NB4 (cell line): ENCODE data around the gene AK9.
"Not testable (repeated sequence)": the region's sequence is repeated elsewhere in the genome, so short reads cannot be mapped to it uniquely, and the experiment has no call there.

Experiments used
- DNase-seq: peaks from one replicate; pipeline ENCODE4 v3.0.0; 2010; ENCODE audit warnings: low read depth
- H3K4me3 ChIP-seq: one replicate; pipeline ENCODE4 v1.5.1; 2011; ENCODE audit warnings: mild to moderate bottlenecking, low read depth, low read length, moderate library complexity
- MYC ChIP-seq: IDR thresholded peaks from 2 replicates; pipeline ENCODE4 v1.6.1; 2011; ENCODE audit warnings: low read depth, low read length
- POLR2A ChIP-seq: IDR thresholded peaks from 2 replicates; pipeline ENCODE4 v1.6.1; 2011; ENCODE audit warnings: mild to moderate bottlenecking; ENCODE audit not compliant: insufficient read length; ENCODE audit errors: extremely low read depth
- TF ChIP-seq, protein P1 (sequence below): IDR thresholded peaks from one replicate; pipeline ENCODE4 v1.5.1; 2012; ENCODE audit warnings: low read depth, low read length
- TF ChIP-seq, protein P2 (sequence below): IDR thresholded peaks from 2 replicates; pipeline ENCODE4 v1.6.1; 2011; ENCODE audit warnings: low read depth, low read length

Gene AK9

DNA sequence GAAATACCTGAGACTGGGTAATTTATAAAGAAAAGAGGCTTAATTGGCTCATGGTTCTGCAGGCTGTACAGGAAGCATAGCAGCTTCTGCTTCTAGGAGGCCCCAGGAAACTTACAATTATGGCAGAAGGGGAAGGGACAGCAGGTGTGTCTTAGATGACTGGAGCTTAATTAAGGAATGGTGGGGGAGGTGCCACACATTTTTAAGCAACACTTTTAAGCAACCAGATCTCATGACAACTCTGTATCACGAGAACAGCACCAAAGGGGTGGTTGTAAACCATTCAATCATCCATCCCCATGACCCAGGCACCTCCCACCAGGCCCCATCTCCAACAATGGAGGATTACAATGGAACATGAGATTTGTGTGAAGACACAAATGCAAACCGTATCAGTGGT is 27.0 kb upstream of the AK9 start:
- TF ChIP-seq, protein P1, sequence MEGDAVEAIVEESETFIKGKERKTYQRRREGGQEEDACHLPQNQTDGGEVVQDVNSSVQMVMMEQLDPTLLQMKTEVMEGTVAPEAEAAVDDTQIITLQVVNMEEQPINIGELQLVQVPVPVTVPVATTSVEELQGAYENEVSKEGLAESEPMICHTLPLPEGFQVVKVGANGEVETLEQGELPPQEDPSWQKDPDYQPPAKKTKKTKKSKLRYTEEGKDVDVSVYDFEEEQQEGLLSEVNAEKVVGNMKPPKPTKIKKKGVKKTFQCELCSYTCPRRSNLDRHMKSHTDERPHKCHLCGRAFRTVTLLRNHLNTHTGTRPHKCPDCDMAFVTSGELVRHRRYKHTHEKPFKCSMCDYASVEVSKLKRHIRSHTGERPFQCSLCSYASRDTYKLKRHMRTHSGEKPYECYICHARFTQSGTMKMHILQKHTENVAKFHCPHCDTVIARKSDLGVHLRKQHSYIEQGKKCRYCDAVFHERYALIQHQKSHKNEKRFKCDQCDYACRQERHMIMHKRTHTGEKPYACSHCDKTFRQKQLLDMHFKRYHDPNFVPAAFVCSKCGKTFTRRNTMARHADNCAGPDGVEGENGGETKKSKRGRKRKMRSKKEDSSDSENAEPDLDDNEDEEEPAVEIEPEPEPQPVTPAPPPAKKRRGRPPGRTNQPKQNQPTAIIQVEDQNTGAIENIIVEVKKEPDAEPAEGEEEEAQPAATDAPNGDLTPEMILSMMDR = no peak
- TF ChIP-seq, protein P2, sequence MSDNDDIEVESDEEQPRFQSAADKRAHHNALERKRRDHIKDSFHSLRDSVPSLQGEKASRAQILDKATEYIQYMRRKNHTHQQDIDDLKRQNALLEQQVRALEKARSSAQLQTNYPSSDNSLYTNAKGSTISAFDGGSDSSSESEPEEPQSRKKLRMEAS = no peak
- TF ChIP-seq POLR2A (no peak), MYC (no peak)

DNA sequence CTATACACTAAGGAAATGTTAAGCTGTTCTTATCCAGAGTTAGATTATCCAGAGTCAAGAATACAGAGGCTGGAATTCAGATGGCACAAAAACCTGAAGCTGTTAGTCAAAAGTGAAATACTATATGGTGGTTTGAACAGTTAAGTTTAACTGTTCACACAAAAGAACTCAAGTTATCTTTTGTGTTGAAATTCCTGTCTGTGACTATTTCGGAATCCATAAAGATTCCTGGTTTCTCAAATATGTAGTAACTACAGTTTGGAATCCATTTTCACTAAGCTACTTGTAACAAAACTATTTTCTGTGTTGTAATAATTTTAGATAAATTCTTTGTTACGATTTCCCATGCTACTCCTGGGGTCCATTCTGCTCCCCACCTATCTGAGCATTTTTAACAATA is 24.6 kb upstream of the AK9 start:
- no peak overlapping the region for H3K4me3 ChIP-seq
- TF ChIP-seq MYC = no peak
- TF ChIP-seq, protein P1 = no peak
- TF ChIP-seq, protein P2 = no peak
- TF ChIP-seq POLR2A = no peak
- no peak for DNase-seq

More for the DNA sequence above, 27.0 kb upstream of the AK9 start:
- DNase-seq = no peak
- H3K4me3 ChIP-seq = no peak overlapping the region

DNA sequence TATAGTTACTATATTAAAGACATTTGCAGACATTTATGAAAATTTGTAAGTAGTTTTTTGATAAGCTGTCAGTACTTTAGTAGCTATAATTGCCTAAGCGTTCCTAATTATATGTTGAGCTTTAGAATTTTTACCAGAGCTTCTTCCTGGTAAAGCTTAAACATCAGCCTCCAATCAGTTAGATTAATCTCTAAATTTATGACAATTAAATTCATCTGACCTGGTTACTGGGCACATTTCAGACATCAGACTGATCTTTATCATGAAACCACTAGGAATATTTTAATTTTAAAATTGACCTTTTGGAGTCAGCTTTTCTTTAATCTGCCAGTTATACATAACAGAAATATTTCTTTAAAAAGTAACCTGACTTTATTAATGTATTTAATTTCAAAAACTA is 23.6 kb upstream of the AK9 start:
- TF ChIP-seq POLR2A (no peak), MYC (no peak)
- TF ChIP-seq, protein P1 = no peak
- TF ChIP-seq, protein P2 = no peak
- DNase-seq = no peak

DNA sequence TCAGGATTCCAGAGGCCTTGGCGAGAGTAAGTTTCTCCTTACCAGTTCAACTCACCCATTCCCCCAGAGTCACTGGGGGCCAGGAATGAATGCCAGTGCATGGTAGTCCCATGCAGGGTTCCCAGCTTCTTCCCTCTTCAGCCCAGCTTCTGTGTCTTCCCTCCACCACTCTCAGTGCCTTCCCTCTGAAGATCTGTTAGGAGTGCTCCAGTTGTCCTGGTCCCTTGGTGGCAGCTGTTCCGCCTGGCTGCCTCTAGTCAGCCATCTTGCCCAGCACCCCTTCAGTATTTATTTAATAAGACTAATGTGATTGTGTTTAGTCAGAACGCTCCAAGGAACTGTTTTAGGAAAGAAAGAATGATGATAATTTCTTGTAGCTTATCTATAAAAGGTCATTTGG is 23.2 kb upstream of the AK9 start:
- TF ChIP-seq, protein P1 = no peak
- no peak for TF ChIP-seq POLR2A
- no peak for TF ChIP-seq MYC
- TF ChIP-seq, protein P2 = no peak
- no peak overlapping the region for H3K4me3 ChIP-seq
- DNase-seq = no peak

More for the DNA sequence above, 23.6 kb upstream of the AK9 start:
- no peak overlapping the region for H3K4me3 ChIP-seq

DNA sequence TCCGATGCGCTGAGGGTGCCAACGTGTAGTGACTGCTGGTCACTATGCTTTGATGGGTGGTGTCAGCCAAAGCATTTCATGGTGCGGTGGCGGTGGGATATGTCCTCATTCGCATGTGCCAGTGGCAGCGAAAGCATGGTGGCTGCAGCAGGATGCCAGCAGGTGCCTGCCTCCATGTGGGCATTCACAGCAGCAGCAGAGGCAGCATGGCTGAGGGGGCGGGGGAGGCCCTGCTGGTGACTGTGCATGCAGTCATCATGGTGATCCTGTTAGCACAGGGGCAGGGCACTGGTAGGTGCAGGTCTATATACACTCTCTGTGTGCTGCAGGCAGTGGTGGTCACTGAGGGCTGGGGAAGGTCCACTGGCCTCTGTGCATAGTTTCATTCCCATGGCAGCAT is 22.1 kb upstream of the AK9 start:
- TF ChIP-seq, protein P1 = no peak
- TF ChIP-seq POLR2A (no peak), MYC (no peak)
- TF ChIP-seq, protein P2 = no peak
- no peak overlapping the region for H3K4me3 ChIP-seq
- DNase-seq = no peak

DNA sequence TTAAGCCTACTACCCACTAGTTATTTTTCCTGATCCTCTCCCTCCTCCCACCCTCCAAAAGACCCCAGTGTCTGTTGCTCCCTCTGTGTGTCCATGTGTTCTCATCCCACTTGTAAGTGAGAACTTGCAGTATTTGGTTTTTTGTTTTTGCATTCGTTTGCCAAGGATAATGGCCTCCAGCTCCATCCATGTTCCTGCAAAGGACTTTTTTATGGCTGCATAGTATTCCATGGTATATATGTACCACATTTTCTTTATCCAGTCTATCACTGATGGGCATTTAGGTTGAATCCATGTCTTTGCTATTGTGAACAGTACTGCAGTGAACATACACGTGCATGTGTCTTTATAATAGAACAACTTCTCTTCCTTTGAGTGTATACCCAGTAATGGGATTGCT is 17.1 kb upstream of the AK9 start:
- DNase-seq, H3K4me3 ChIP-seq: not testable (repeated sequence)
